ENCODE measurements around the gene ELANE.
"Not testable (repeated sequence)": the region's sequence is repeated elsewhere in the genome, so short reads cannot be mapped to it uniquely, and the experiment has no call there.

The ELANE gene

DNA sequence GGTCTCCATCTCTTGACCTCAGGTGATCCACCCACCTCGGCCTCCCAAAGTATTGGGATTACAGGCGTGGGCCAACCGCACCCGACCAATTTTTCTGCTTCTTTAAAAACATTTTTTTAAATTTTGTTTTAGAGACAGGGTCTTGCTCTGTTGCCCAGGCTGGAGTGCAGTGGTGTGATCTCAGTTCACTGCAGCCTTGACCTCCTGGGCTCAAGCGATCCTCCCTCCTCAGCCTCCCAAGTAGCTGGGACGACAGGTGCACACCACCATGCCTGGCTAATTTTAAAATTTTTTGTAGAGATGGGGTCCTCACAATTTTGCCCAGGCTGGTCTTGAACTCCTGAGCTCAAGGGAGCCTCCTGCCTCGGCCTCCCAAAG, 9.3 kb upstream of the ELANE start:
- not testable (repeated sequence) for DNase-seq (ENCODE audit: low read depth in 2 of 2)

DNA sequence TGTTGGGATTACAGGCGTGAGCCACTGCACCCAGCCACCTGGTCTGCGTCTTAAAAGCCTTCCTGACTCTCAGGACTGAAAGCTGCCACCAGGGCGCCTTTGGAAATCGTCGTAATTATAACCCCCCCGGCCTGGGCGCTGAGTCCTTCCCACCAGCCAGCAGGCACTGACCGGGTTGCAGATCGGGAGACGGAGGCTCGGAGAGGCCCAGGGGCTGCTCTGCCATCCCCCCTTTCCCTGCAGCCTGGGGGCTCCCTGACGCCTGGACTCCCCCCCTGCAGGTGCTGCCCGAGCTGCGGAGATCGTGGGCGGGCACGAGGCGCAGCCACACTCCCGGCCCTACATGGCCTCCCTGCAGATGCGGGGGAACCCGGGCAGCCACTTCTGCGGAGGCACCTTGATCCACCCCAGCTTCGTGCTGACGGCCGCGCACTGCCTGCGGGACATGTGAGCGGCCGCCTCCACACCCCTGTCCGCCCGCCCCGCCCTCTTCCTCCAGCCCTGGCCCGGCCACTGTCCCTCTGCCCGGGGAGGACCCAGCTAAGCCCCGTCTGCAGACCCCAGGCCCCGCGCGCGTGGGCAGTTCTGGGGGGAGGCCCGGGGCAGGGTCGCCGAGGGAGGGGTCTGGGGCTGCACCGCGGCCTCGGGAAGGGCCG, 8.8 kb upstream of the ELANE start:
- no peak for DNase-seq (ENCODE audit: low read depth in 2 of 2)

DNA sequence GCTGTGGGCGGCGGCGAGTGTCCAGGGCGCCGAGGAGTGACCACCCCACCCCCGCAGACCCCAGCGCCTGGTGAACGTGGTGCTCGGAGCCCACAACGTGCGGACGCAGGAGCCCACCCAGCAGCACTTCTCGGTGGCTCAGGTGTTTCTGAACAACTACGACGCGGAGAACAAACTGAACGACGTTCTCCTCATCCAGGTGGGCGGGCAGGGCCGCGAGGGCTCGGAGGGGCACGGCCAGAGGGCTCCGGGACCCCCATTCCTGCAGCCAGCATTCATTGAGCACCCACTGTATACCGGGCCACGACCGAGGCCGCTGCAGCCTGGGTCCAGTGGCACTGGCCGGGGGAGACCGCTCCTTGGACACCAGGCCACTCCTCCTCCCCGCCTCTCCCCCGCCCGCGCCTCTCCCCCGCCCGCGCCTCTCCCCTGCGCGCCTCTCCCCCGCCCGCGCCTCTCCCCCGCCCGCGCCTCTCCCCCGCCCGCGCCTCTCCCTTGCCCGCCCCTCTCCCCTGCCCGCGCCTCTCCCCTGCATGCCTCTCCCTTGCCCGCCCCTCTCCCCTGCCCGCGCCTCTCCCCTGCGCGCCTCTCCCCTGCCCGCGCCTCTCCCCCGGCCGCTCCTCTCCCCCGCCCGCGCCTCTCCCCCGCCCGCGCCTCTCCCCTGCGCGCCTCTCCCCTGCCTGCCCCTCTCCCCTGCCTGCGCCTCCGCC, 8.1 kb upstream of the ELANE start:
- DNase-seq (ENCODE audit: low read depth in 2 of 2), result no peak

DNA sequence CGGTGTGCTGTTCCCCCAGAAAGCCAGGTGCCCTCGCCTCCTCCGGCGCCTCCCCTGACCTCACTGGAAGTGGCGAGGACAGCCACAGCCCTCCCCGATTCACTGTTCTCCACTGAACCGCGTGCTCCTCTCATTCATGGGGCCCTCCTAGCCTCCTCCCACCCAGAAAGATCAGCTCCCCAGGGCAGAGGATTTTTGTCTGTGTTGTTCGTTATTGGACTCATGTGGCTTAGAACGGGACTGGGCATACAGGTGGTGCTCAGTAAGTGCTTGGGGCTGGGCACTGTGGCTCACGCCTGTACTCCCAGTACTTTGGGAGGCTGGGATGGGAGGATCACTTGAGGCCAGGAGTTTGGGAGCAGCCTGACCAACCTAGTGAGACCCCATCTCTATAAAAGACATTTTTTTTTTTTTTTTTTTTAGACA, 7.5 kb upstream of the ELANE start:
- no peak for DNase-seq (ENCODE audit: low read depth in 2 of 2)

DNA sequence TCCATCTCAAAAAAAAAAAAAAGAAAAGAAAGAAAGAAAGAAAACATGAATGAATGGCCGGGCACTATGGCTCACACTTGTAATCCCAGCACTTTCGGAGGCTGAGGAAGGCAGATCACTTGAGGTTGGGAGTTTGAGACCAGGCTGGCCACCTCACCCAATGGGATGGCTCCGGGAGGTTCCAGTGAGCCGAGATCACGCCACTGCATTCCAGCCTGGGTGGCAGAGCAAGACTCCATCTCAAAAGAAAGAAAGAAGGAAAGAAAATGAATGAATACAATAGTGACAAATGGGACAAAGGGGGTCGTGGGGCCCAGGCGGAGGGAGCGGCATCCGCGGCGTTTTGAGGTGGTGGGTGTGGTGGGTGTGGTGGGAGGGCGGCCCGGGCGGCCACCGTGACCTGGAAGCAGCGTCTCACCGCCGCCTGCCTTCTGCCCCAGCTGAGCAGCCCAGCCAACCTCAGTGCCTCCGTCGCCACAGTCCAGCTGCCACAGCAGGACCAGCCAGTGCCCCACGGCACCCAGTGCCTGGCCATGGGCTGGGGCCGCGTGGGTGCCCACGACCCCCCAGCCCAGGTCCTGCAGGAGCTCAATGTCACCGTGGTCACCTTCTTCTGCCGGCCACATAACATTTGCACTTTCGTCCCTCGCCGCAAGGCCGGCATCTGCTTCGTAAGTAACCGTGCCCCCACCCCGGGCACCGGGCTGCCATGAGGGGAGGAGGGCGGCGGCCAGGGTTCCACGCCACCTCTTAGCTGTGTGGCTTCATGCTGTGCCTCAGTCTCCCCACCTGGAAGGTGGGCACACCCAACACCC, 6.2 kb upstream of the ELANE start:
- DNase-seq (ENCODE audit: low read depth in 2 of 2), result no peak

DNA sequence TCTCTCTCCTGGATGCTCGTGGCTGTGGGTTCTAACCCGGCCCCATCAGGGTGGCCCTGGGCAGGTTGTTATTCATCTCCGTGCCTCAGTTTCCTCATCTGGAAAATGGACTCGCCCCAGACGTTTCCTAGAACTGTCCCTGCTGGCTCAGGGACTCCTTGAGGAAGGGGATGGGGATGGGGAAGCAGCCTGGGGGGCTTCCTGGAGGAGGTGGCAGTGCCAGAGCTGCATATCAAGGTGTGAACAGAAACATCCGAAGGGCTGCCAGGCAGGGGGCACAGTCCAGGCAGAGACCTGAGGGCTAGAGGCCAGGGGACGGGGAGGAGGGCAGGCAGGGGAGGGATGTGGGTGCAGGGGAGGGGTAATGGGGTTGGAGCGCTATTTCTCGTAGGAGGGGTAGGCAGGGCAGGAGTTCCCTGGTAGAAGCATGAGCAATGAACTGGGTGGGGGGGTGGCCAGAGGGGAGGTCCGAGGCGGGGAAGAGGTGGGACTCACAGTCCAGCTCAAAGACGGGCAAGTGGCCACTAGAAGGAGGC, 3.6 kb upstream of the ELANE start:
- DNase-seq (ENCODE audit: low read depth in 2 of 2), result no peak

DNA sequence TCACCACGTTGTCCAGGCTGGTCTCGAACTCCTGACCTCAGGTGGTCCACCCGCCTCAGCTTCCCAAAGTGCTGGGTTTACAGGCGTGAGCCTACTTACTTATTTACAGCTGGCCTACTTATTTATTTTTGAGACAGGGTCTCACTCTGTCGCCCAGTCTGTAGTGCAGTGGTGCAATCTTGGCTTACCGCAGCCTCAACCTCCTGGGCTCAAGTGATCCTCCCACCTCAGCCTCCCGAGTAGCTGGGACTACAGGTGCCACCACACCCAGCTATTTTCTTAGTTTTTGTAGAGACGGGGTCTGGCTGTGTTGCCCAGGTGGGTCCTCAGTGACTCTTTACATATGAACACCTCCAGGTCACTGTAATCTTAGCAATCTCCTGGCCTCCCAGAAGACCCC, 2.9 kb upstream of the ELANE start:
- not testable (repeated sequence) for DNase-seq (ENCODE audit: low read depth in 2 of 2)

DNA sequence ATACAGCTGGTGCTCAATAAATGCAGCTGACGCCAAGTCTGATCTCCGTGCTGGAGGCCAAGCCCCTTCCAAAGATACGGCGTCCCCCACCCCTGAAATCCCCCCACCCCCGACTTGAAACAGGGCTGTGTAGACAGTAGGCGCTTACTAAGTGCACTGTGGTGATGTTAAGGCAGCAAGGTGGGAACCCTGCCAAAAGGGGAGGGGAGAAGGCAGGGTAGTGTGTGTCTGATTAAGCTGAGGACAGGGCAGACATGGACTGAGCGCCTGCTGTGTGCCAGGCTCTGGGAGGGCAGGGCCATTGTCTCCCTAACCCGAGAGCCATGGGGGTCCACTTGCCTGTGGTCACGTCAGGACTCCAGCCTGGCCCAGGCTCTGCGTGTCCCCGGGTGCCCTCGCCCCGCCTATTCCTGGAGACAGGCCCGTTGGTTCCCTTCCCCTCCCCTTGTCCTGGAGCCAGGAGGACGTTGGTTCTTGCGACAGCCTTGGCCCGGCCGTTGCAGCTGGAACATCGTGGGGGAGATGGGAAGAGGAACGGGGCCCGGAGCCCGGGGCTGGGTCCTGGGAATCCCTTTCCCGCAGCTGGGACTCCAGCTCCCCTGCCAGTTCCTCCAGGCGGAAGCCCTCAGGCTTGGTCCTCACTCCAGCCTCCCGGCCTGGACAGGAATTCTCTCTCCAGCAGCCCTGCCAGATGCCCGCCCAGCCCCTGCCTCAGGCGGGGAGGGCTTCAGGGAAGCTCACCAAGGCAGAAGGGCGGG, 1.7 kb upstream of the ELANE start:
- DNase-seq (ENCODE audit: low read depth in 2 of 2), result no peak

DNA sequence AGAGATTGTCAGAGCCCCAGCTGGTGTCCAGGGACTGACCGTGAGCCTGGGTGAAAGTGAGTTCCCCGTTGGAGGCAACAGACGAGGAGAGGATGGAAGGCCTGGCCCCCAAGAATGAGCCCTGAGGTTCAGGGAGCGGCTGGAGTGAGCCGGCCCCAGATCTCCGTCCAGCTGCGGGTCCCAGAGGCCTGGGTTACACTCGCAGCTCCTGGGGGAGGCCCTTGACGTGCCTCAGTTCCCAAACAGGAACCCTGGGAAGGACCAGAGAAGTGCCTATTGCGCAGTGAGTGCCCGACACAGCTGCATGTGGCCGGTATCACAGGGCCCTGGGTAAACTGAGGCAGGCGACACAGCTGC, 1.1 kb upstream of the ELANE start:
- no peak for DNase-seq (ENCODE audit: low read depth in 2 of 2)

DNA sequence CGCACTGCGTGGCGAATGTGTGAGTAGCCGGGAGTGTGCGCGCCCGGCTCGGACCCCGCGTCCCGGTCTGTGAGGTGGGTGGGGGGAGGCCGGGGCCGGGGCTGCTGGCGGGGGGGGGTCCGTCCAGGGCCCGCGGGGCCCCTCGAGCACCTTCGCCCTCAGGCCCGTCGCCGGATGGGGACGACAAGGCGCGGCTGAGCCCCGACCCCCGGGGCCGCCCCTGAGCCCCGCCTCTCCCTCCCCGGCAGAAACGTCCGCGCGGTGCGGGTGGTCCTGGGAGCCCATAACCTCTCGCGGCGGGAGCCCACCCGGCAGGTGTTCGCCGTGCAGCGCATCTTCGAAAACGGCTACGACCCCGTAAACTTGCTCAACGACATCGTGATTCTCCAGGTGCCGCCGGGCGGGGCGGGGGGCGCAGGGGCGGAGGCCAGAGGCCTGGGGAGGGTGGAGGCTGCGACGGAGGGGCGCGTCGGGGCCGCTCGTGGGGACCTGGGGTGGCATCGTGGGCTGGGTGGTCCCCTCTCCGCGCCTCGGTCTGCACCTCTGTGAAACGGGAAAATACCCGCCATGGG, 997 bp downstream of the ELANE start:
- no peak for DNase-seq (ENCODE audit: low read depth in 2 of 2)

DNA sequence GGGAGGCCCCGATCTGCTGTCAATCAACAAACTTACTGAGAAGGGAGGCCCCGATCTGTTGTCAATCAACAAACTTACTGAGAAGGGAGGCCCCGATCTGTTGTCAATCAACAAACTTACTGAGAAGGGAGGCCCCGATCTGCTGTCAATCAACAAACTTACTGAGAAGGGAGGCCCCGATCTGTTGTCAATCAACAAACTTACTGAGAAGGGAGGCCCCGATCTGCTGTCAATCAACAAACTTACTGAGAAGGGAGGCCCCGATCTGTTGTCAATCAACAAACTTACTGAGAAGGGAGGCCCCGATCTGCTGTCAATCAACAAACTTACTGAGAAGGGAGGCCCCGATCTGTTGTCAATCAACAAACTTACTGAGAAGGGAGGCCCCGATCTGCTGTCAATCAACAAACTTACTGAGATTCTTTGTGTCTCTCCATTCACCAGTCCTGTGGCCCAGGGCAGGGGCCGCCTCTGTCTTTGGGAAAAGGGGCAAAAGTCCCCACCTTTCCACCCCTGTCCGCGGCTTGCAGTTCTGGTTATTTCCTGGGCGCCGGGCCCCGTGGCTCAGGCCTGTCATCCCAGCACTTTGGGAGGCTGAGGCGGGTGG, 1.6 kb downstream of the ELANE start:
- DNase-seq (ENCODE audit: low read depth in 2 of 2), result not testable (repeated sequence)

DNA sequence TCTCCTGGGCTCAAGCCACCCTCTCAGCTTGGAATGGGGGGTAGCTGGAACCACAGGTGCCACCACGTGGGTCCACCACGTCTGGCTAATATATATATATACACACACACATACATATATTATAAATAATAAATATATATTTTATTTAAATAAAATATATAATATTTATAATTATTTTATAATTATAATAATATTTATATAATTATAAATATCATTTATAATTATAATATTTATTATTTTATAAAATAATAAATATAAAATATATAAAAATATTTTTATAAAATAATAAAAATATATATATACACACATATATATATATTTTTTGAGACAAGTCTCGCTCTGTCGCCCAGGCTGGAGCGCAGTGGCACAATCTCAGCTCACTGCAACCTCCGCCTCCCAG, 2.4 kb downstream of the ELANE start:
- no peak for DNase-seq (ENCODE audit: low read depth in 2 of 2)

DNA sequence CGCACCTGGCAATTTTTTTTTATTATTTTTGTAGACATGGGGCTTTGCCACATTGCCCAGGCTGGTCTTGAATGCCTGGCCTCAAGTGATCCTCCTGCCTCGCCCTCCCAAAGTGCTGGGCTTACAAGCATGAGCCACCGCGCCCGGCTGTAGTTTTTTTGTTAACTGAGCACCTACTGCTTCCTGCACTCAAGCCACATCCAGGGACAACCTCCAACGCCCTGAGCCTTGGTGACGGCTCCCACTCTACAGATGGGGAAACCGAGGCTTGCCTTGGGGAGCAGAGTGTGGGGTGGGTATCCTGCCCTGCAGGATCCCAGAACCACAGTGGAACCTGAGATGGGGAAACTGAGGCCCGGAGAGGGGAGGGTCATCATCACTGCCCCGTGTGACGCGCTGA, 3.0 kb downstream of the ELANE start:
- DNase-seq (ENCODE audit: low read depth in 2 of 2), result no peak

DNA sequence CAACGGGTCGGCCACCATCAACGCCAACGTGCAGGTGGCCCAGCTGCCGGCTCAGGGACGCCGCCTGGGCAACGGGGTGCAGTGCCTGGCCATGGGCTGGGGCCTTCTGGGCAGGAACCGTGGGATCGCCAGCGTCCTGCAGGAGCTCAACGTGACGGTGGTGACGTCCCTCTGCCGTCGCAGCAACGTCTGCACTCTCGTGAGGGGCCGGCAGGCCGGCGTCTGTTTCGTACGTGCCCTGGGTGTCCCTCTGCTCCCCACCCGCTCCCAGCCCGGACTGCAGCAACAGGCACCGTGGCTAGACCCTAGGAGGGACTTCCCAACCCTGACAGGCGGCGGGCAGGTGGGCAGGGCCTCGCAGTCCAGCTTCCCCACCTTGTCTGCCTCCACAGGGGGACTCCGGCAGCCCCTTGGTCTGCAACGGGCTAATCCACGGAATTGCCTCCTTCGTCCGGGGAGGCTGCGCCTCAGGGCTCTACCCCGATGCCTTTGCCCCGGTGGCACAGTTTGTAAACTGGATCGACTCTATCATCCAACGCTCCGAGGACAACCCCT, 3.5 kb downstream of the ELANE start:
- no peak for DNase-seq (ENCODE audit: low read depth in 2 of 2)

DNA sequence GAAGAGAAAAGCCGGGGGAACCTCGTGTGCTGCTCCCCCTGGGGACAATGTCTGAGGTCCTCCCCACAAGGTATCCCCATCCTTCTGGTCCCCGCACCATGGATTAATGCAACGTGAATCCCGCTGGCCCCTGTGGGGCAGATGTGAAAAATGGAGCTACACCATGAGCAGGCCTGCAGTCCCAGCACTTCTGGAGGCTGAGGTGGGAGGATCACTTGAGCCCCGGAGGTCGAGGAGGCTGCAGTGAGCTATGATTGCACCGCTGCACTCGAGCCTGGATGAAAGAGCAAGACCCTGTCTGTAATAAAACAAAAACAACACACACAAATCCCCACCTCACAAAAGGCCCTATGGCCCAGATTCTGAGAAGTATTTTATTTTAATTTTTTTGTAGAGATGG, 6.2 kb downstream of the ELANE start:
- DNase-seq (ENCODE audit: low read depth in 2 of 2), result no peak

DNA sequence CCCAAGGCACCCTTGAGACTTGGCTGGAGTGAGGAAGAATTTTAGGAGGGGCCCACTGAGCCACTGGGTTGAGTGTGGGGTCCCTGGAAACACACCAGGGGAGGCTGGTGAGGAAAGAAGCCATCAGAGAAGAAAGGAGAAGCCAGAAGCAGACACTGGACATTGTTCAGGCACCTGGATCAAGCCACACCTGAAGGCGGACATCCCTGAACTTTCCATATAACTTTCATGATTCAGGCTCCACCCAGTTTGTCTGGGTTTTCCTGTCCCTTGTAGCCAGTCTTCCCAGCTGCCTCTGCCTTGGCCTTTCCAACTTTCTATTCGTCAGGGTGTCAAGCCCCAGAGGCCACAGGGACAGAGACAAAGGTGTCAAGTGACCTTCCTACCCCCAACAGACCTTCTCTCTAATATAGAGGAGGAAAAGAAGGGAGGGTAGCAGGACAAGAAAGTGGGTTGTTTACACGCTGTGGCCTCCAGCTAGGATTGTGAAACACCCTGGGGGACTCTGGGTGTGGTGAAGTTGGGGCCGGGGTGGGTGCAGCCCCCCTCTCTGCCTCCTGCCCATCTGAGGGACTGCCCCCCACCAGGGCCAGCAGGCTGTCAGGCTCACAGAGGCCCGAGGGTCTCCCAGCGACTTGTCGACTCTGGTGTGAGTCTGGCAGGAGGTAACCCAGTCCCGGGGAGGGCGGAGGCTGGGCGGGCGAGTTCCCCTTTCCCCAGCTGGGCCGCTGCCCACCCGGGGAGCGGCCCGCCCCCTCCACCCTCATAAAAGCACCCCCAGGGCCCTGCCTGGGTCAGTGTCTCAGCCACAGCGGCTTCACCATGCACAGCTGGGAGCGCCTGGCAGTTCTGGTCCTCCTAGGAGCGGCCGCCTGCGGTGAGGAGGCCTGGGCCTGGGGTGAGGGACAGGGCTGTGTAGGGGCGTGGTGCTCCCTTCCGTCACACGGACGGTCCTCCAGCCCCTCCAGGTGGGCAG, 7.1 kb downstream of the ELANE start, which contains the start of gene CFD:
Gene CFD, plus strand, starts transcription at position 797 of the 976 bp plus-strand sequence. Its CDS starts 26 bp downstream, at position 823.
- no peak for DNase-seq (ENCODE audit: low read depth in 2 of 2)

DNA sequence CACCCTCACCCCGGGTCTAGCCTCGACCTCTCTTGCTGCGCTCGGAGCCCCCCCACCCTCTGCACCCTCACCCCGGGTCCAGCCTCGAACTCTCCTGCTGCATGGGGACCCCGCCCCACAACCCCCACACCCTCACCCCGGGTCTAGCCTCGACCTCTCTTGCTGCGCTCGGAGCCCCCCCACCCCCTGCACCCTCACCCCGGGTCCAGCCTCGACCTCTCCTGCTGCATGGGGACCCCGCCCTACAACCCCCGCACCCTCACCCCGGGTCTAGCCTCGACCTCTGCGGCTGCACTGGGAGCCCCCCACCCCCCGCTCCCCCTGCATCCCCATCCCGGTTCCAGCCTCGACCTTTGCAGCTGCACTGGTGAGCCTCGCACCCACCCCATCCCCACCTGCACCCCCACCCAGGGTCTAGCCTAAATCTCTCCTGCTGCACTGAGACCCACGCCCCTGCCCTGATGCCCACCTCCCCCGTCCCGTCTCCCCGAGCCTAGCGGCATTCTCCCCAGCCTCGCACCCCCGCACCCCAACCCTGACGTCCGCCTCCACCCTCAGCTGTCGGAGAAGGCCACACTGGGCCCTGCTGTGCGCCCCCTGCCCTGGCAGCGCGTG, 9.1 kb downstream of the ELANE start:
- no peak for DNase-seq (ENCODE audit: low read depth in 2 of 2)

DNA sequence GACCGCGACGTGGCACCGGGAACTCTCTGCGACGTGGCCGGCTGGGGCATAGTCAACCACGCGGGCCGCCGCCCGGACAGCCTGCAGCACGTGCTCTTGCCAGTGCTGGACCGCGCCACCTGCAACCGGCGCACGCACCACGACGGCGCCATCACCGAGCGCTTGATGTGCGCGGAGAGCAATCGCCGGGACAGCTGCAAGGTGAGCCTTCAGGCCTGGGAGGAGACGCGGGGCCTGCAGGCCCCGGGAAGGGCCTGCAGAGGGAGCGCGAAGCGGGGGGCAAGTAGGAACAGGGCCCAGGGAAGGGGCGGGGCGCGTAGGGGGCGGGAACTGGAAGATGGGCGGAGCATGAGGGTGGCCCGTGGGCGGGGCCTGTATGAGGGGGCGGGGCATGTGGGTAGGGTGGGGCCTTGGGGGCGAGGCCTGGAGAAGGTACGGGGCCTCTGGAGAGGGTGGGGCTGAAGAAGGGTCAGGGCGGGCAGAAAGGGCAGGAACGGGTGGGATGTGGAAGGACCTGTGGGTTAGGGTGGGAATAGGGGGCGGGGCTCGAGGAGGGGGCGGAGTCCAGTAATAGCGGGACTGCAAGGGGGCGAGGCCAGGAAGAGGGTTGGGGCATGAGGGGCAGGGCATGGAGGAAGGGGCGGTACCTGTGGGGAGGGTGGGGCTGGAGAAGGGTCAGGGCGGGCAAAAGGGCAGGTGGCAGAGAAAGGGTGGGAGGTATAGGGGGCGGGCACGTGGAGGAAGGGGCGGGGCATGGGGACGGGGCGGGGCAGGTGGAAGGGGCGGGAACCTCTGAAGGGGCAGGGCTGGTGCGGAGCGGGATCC, 9.9 kb downstream of the ELANE start:
- peak; percentile 73 to 77 for DNase-seq (ENCODE audit: low read depth in 2 of 2)

Data from stimulated activated CD4-positive, alpha-beta T cell treated with anti-CD3 and anti-CD28 coated beads, Interleukin-15, amount 100 ng/mL, for 48 hours (primary cell).